ENCODE measurements around the gene ST6GALNAC4. TPM values are rescaled to one million over a fixed set of nuclear protein-coding genes. Genes with fewer than 3 reads are reported as not detected.

The ST6GALNAC4 gene
- total and polyA plus RNA-seq, 7 donors = 8.9 to 52.6 (median 24.3) TPM

DNA sequence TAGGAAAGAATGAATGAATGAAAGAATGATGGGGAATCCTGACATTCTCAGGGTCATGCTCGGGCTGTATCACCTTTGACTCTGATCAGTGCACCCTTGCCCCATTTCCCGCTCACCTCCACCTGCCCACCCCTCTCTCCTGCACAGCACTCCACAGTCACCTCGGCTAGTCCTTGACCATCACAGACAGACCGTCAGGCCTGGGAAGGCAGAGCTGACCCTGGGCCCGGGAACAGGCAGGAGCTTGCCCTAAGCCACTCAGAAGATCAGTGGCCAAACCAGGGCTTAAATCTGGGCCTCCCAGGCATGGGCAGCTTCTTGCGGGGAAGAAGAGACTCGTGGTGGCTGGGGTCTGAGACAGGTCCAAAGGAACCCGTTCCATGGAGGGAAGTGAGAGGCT lies 21.0 kb downstream of the ST6GALNAC4 start:
- peak overlapping the region; percentile 90 for H3K27ac ChIP-seq
- no peaks in the 10 kb centered on the region for H3K9me3 ChIP-seq
- WGBS, 3 donors = 94 to 97% (median 95%) methylated on average over 8 of the region's 8 CpGs
- no peaks in the 10 kb centered on the region for H3K27me3 ChIP-seq (ENCODE audit: insufficient read depth in 3 of 3, low read length in 2 of 3)
- peak overlapping the region; percentile 97 for H3K4me3 ChIP-seq
- no peak for DNase-seq
- no peak for TF ChIP-seq CTCF (IDR thresholded peaks at IDR 0.05)
- peaks cover 27% of the 10 kb centered on the region for H3K4me1 ChIP-seq
- peaks cover 10 to 54% of the 10 kb centered on the region in 2 donors for H3K36me3 ChIP-seq (ENCODE audit: insufficient read depth in 1 of 2, low read depth in 1 of 2)
- intact Hi-C loops (cut with DNase I) = no loop called here
- ATAC-seq = no peak

DNA sequence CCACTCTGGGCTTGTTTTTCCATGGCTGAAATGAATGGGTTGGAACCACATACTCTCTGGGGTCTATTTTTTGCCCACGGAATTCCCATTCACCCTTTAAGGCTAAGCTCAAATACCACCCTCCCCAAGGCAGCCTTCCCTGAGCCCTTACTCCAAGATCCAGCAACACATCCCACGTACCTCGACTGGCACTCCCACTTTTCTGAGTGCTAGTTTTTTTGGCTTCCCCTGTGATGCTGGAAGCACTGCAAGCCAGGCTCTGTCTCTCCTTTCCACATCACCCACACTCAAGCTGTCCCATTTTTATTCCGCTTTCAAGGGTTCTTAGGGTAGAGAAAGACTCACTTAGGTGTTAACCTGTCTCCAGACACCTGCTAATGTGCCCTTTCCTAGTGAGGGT lies 23.4 kb downstream of the ST6GALNAC4 start:
- Histone ChIP-seq H3K27ac (no peak overlapping the region), H3K9me3 (no peaks in the 10 kb centered on the region), H3K4me1 (peaks cover 20% of the 10 kb centered on the region), H3K4me3 (no peak overlapping the region), H3K27me3 (ENCODE audit: insufficient read depth in 3 of 3, low read length in 2 of 3) (no peaks in the 10 kb centered on the region), H3K36me3 (ENCODE audit: insufficient read depth in 1 of 2, low read depth in 1 of 2) (peaks cover 10 to 74% of the 10 kb centered on the region in 2 donors)
- ATAC-seq = no peak
- 96 to 100% (median 96%) methylated on average over 4 of the region's 4 CpGs for WGBS, 3 donors
- intact Hi-C loops (cut with DNase I) = no loop called here
- no peak for TF ChIP-seq CTCF (IDR thresholded peaks at IDR 0.05)
- no peak for DNase-seq

- Histone ChIP-seq H3K27ac (no peak overlapping the region), H3K9me3 (no peaks in the 10 kb centered on the region), H3K4me1 (peaks cover 16% of the 10 kb centered on the region), H3K27me3 (ENCODE audit: insufficient read depth in 3 of 3, low read length in 2 of 3) (no peaks in the 10 kb centered on the region), H3K4me3 (no peak overlapping the region), H3K36me3 (ENCODE audit: insufficient read depth in 1 of 2, low read depth in 1 of 2) (peaks cover 10 to 79% of the 10 kb centered on the region in 2 donors)
- intact Hi-C loops (cut with DNase I) = no loop called here
- no peak for ATAC-seq
- DNase-seq = no peak
- WGBS, 3 donors = 81 to 96% (median 94%) methylated on average over 6 of the region's 6 CpGs
- no peak for TF ChIP-seq CTCF (IDR thresholded peaks at IDR 0.05)
These were observed 24.0 kb downstream of the ST6GALNAC4 start for GRCh38 chr9:127892831-127893230.

DNA sequence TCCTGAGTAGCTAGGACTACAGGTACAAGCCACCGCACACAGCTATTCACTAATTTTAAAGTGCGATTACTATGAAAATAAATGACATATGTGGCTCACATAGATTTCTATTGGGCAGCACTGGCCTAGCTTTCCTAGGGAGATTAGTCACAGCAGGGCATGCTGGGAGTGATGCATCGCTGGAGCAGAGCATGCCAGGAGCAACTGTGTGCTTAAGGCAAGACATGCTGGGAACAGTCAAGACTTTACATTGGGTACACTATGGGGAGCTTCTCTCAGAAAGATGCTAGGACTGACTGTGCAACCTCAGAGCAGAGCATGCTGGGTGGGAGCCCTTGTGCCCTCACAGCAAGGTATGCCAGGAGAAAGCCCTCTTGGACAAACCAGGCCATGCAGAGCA lies 26.8 kb downstream of the ST6GALNAC4 start:
- ATAC-seq = peak in 1 of 4 donors; percentile 26
- Histone ChIP-seq H3K27ac (no peak overlapping the region), H3K27me3 (ENCODE audit: insufficient read depth in 3 of 3, low read length in 2 of 3) (no peaks in the 10 kb centered on the region), H3K4me3 (no peak overlapping the region), H3K4me1 (peaks cover 2% of the 10 kb centered on the region), H3K9me3 (no peaks in the 10 kb centered on the region), H3K36me3 (ENCODE audit: insufficient read depth in 1 of 2, low read depth in 1 of 2) (peaks cover 14 to 94% of the 10 kb centered on the region in 2 donors)
- intact Hi-C loops (cut with DNase I) = no loop called here
- TF ChIP-seq CTCF (IDR thresholded peaks at IDR 0.05) = no peak
- no peak for DNase-seq
- WGBS, 3 donors = 78 to 91% (median 80%) methylated on average over 3 of the region's 3 CpGs

- ATAC-seq (no peak), DNase-seq (no peak)
- H3K27me3 ChIP-seq (ENCODE audit: insufficient read depth in 3 of 3, low read length in 2 of 3) = no peaks in the 10 kb centered on the region
- H3K4me1 ChIP-seq = peaks cover 13% of the 10 kb centered on the region
- intact Hi-C loops (cut with DNase I) = no loop called here
- H3K4me3 ChIP-seq = no peak overlapping the region
- WGBS, 3 donors = 82 to 90% (median 88%) methylated on average over 2 of the region's 2 CpGs
- H3K36me3 ChIP-seq (ENCODE audit: insufficient read depth in 1 of 2, low read depth in 1 of 2) = peaks cover 8 to 75% of the 10 kb centered on the region in 2 donors
- H3K27ac ChIP-seq = no peak overlapping the region
- no peaks in the 10 kb centered on the region for H3K9me3 ChIP-seq
- TF ChIP-seq CTCF (IDR thresholded peaks at IDR 0.05) = no peak
These were observed 29.0 kb downstream of the ST6GALNAC4 start for GRCh38 chr9:127887792-127888191.
